ENCODE results near the gene RRAD. TPM values are rescaled to one million over a fixed set of nuclear protein-coding genes. Genes with fewer than 3 reads are reported as not detected.
"Not testable (repeated sequence)": the region's sequence is repeated elsewhere in the genome, so short reads cannot be mapped to it uniquely, and the experiment has no call there.

The RRAD gene
- 0.19 and 0.28 TPM in 2 replicates for total RNA-seq (2021)
- Bru-seq, nascent RNA = not detected
- percentile 14 among the genes with signal in this experiment for BruChase-seq, experiment 1, labeled RNA remaining after a 2-hour chase
- not detected for BruChase-seq, experiment 2, labeled RNA remaining after a 6-hour chase
- long read RNA-seq, partial matches to known transcripts = 0 of 1 reads
- long read RNA-seq, other reads (novel, unspliced or antisense) = 1 of 1 reads

GRCh38 chr16:66925322-66925840, at the start of gene RRAD:
Gene RRAD, minus strand, starts transcription at chr16:66925535. Its CDS starts 356 bp downstream, at chr16:66925179.
- TF ChIP-seq EZH2 (IDR thresholded peaks at IDR 0.05; ENCODE audit: borderline replicate concordance, low read depth, low read length, poor library complexity, severe bottlenecking) (peak; percentile 75), CTCF (conservative IDR thresholded peaks at IDR 0.05; ENCODE audit: low read depth, low read length) (no peak)
- H3K9me3 ChIP-seq (ENCODE audit: low read depth, low read length, poor library complexity, severe bottlenecking) = no peaks in the 10 kb centered on the region
- peaks cover 7% of the 10 kb centered on the region for H3K4me1 ChIP-seq (ENCODE audit: insufficient read depth, low read length, poor library complexity, severe bottlenecking)
- H3K27ac ChIP-seq (ENCODE audit: low read depth, low read length, poor library complexity, severe bottlenecking) = no peak within 1 kb of the TSS
- peak within 1 kb of the TSS; percentile 25 for H3K4me3 ChIP-seq (ENCODE audit: low read depth, low read length, poor library complexity, severe bottlenecking)
- CTCF ChIA-PET = no interaction called here
- POLR2A ChIA-PET (ENCODE audit: low non-redundant PET) = no interaction called here
- BruUV-seq (replicated peaks) = no TSS peak
- intact Hi-C loops (cut with micrococcal nuclease; ENCODE audit: unreplicated experiment) = no loop called here
- H3K36me3 ChIP-seq (ENCODE audit: insufficient read depth, low read length, poor library complexity, severe bottlenecking) = no peaks in the 10 kb centered on the region
- H3K27me3 ChIP-seq (replicated peaks; ENCODE audit: insufficient read depth, low read depth, low read length, poor library complexity) = peaks cover 28% of the 10 kb centered on the region
- no peak for DNase-seq (ENCODE audit: low spot score)

GRCh38 chr16:66974932-66975246, 49.6 kb upstream of the RRAD start:
- not testable (repeated sequence) for H3K36me3 ChIP-seq (ENCODE audit: insufficient read depth, low read length, poor library complexity, severe bottlenecking); BruUV-seq (replicated peaks); H3K4me3 ChIP-seq (ENCODE audit: low read depth, low read length, poor library complexity, severe bottlenecking); H3K27me3 ChIP-seq (replicated peaks; ENCODE audit: insufficient read depth, low read depth, low read length, poor library complexity); H3K9me3 ChIP-seq (ENCODE audit: low read depth, low read length, poor library complexity, severe bottlenecking); H3K27ac ChIP-seq (ENCODE audit: low read depth, low read length, poor library complexity, severe bottlenecking); H3K4me1 ChIP-seq (ENCODE audit: insufficient read depth, low read length, poor library complexity, severe bottlenecking)
- CTCF ChIA-PET = interaction anchor here (1.1 kb wide), 1 partner anchor 181 kb away, joined by 3 read pairs; no protein-coding TSS in a partner anchor
- DNase-seq (ENCODE audit: low spot score) = peak; percentile 39
- intact Hi-C loops (cut with micrococcal nuclease; ENCODE audit: unreplicated experiment) = loop anchor here (5.0 kb wide), 1 partner anchor 127 kb away; no protein-coding TSS in a partner anchor
- POLR2A ChIA-PET (ENCODE audit: low non-redundant PET) = interaction anchor here (0.6 kb wide), 1 partner anchor 162 kb away, joined by 4 read pairs; no protein-coding TSS in a partner anchor

- H3K36me3 ChIP-seq (ENCODE audit: insufficient read depth, low read length, poor library complexity, severe bottlenecking); DNase-seq (ENCODE audit: low spot score); H3K27ac ChIP-seq (ENCODE audit: low read depth, low read length, poor library complexity, severe bottlenecking); POLR2A ChIA-PET (ENCODE audit: low non-redundant PET); intact Hi-C loops (cut with micrococcal nuclease; ENCODE audit: unreplicated experiment); H3K27me3 ChIP-seq (replicated peaks; ENCODE audit: insufficient read depth, low read depth, low read length, poor library complexity); H3K9me3 ChIP-seq (ENCODE audit: low read depth, low read length, poor library complexity, severe bottlenecking); BruUV-seq (replicated peaks); H3K4me1 ChIP-seq (ENCODE audit: insufficient read depth, low read length, poor library complexity, severe bottlenecking); H3K4me3 ChIP-seq (ENCODE audit: low read depth, low read length, poor library complexity, severe bottlenecking): not testable (repeated sequence)
- CTCF ChIA-PET = interaction anchor here (1.1 kb wide), 1 partner anchor 181 kb away, joined by 3 read pairs; no protein-coding TSS in a partner anchor
Observed at GRCh38 chr16:66974156-66974931, 49.0 kb upstream of the RRAD start.

GRCh38 chr16:66973716-66974115, 48.4 kb upstream of the RRAD start:
- Histone ChIP-seq H3K9me3 (ENCODE audit: low read depth, low read length, poor library complexity, severe bottlenecking) (no peaks in the 10 kb centered on the region), H3K27ac (ENCODE audit: low read depth, low read length, poor library complexity, severe bottlenecking) (peak overlapping the region; percentile 60), H3K36me3 (ENCODE audit: insufficient read depth, low read length, poor library complexity, severe bottlenecking) (no peaks in the 10 kb centered on the region), H3K4me1 (ENCODE audit: insufficient read depth, low read length, poor library complexity, severe bottlenecking) (peaks cover 4% of the 10 kb centered on the region), H3K4me3 (ENCODE audit: low read depth, low read length, poor library complexity, severe bottlenecking) (no peak overlapping the region), H3K27me3 (replicated peaks; ENCODE audit: insufficient read depth, low read depth, low read length, poor library complexity) (no peaks in the 10 kb centered on the region)
- ChIA-PET POLR2A (ENCODE audit: low non-redundant PET) (no interaction called here), CTCF (interaction anchor here (1.1 kb wide), 1 partner anchor 182 kb away, joined by 3 read pairs; no protein-coding TSS in a partner anchor)
- intact Hi-C loops (cut with micrococcal nuclease; ENCODE audit: unreplicated experiment) = no loop called here
- TF ChIP-seq EZH2 (IDR thresholded peaks at IDR 0.05; ENCODE audit: borderline replicate concordance, low read depth, low read length, poor library complexity, severe bottlenecking) (no peak), CTCF (conservative IDR thresholded peaks at IDR 0.05; ENCODE audit: low read depth, low read length) (no peak)
- DNase-seq (ENCODE audit: low spot score) = no peak
- no TSS peak for BruUV-seq (replicated peaks)
